GM21528 (cell line): ENCODE measurements around the gene RASL11B.

Source experiments
- ATAC-seq: cut with Tn5 transposase; IDR thresholded peaks from one replicate; pipeline ENCODE4 v1.9.1; 2021; ENCODE audit warnings: mild to moderate bottlenecking, moderate library complexity; ENCODE audit not compliant: unreplicated experiment, low FRiP score

RASL11B gene

DNA sequence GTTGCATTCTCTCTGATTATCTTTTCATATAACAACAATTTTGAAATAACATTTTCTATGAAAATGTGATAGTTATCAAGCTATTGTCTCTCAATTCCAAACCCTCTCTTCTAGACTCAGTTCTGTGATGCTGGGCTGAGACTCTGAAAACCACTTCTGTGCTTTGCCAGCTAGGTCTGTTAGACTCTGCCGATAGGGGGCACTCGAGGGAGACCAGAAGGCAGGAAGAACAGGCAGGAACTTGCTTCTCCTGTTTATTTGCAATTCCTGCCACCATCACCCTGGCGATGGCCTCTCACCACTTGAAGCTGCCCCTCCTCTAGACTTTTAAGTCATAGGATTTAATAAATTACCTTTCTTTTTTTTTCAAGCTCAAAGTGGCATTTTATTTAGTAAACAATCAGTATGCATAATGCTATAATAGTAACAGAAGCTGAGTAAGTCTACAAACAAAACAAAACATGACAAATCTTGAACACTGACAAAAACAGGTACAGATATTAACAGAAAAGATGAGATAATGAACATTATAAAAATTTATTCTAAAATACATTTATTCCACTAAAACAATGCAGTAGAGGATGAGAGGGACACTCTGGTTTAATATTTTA lies 49.7 kb downstream of the RASL11B start:
- ATAC-seq: peak; percentile 66

DNA sequence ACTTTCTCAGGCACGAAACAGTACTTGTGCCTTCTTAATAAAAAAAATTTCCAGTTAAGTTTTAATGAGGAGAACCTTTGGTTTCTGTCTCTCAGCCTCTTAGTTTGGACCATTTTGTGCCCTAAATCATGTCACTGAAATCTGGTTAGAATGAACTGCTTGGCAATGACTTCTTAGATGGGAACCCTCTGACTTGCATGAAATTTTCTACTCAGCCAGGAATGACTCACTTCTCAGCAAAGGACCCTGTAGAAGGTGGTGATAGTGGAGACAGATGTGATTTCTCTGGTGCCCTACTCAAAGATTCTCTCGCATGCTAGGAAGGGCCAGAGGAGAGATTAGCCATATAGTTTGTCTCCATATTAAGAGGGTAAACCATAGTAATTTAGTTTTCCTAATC lies 50.5 kb downstream of the RASL11B start:
- no peak for ATAC-seq

DNA sequence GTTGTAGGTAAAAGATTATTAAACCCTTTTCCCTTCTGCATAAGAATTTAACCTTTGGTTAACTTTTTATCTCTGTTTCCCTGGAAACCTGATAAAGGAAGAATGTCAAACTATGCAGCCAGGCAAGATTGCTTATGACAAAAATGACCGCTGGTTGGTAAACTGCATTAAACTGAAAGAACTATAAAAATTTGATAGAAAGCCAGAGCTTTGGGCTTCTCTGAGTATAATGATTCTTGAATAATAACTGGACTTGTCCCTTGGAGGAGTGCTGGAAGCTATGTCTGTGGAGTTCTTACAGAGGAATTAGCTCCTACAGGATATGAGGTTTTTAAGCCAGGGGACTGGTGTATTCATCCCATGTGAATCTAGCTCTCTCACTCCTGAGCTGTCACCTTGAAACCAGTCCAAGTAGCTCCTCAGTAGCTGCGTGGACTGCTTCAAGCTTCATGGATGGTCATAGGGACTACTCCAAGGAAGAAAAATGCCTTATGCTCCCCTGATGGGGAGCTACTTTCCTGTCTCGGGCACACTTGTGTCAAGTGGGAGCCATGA lies 52.0 kb downstream of the RASL11B start:
- no peak for ATAC-seq

DNA sequence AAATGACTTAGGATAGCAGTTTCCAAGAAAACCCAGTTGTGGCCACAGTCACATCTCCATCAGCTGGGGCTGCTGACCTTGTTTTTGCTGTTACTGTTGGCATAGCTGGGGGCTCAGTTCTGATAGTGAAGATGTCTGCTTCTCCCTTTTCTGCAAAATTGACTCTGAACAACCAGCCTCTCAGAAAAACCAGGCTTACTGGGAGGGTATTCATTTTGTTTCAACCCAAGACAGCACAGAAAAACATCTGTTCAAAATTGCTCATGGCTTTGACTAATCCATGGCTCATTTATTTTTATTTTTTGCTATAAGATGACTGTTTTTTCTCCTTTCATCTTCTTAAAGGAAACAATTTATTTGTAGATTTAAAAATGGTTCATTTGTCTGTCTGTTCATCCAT lies 53.1 kb downstream of the RASL11B start:
- ATAC-seq: no peak

DNA sequence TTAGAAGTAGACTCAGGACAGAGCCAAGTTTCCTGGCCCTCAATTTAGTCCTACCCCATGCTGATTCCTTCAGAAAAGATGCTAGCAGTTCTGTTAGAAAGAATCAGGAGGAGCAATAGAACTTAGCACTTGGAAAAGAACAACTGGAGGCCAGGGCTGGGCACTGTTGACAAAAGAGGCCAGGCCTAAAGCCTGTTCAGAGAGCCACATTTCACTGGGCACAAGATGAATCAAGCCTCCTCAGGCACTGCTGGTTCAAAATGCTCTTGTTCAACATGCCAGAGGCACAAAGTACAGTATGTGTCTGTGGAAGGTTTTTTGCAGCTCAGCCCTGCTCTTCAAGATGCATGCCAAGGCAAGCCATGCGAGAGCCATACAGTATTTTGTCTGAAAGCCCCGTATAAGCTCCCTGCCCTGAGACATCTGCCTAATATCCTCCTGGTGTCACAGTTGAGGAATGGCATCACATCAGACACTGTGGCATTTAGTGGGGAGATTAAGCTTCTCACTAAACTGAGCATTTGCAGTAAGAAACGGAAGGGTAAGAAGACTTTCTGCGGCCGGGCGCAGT lies 53.7 kb downstream of the RASL11B start:
- ATAC-seq: no peak
